ENCODE data around the gene CREB3L2.

CREB3L2 gene

DNA sequence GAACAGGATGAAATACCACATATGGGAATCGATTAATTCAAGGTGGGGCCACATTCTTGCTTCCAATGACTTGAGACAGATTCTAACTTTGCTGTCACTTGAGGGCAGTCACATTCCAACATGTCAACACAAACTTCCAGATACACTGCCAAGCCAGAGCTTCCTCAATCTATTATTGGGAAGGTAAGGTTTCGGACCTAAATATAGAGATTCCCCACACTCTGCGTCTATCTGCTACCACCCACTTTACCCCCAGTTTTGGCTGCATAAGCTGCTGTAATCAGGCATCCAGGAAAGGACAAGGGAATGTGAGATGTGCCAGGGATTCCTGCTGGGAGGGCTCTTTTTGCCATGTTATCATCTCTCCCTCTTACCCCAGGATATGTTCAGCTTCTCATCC is 134.6 kb downstream of the CREB3L2 start:
- peaks cover 10% of the 10 kb centered on the region; the same call in 1 of the 2 replicates for H3K9me3 ChIP-seq (ENCODE audit: control insufficient read depth, insufficient read depth, low read depth, low read length)
- no peaks in the 10 kb centered on the region for H3K4me1 ChIP-seq (ENCODE audit: control insufficient read depth, insufficient read depth, low read length)
- no peak overlapping the region for H3K4me3 ChIP-seq (ENCODE audit: low read depth, low read length)
- H3K27ac ChIP-seq (ENCODE audit: low read depth, low read length), result no peak overlapping the region
- H3K36me3 ChIP-seq (ENCODE audit: control insufficient read depth, insufficient read depth, low read length), result peaks cover 50% of the 10 kb centered on the region
- H3K27me3 ChIP-seq (ENCODE audit: control insufficient read depth, insufficient read depth, low read length), result no peaks in the 10 kb centered on the region
- H3K9ac ChIP-seq (ENCODE audit: low read length), result no peak overlapping the region

GRCh38 chr7:137865764-137866163 is 136.1 kb downstream of the CREB3L2 start:
- peaks cover 47% of the 10 kb centered on the region for H3K36me3 ChIP-seq (ENCODE audit: control insufficient read depth, insufficient read depth, low read length)
- no peak overlapping the region for H3K27ac ChIP-seq (ENCODE audit: low read depth, low read length)
- no peaks in the 10 kb centered on the region for H3K27me3 ChIP-seq (ENCODE audit: control insufficient read depth, insufficient read depth, low read length)
- H3K9ac ChIP-seq (ENCODE audit: low read length), result no peak overlapping the region
- no peaks in the 10 kb centered on the region for H3K4me1 ChIP-seq (ENCODE audit: control insufficient read depth, insufficient read depth, low read length)
- peaks cover 10% of the 10 kb centered on the region; the same call in 1 of the 2 replicates for H3K9me3 ChIP-seq (ENCODE audit: control insufficient read depth, insufficient read depth, low read depth, low read length)
- H3K4me3 ChIP-seq (ENCODE audit: low read depth, low read length), result no peak overlapping the region

DNA sequence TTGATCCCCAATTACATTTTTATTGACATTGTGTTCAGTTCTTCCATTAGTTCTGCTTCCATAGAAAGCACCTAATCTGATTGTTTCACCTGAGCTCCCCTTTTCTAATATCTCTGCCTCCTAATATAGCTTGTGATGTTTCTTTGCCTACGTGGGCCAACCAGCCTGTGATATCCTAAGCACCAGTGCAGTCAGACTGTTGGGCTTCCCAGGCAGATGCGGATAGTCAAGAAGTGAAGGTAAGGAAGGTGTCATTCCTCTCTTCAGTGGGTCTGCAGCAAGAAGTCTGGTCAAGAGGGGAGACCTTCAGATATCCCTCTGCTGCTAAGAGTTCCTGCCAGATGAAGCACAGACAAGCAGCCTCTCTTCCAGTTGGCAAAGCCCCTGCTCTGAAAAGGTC is 138.9 kb downstream of the CREB3L2 start:
- Histone ChIP-seq H3K4me3 (ENCODE audit: low read depth, low read length) (no peak overlapping the region), H3K27me3 (ENCODE audit: control insufficient read depth, insufficient read depth, low read length) (no peaks in the 10 kb centered on the region), H3K4me1 (ENCODE audit: control insufficient read depth, insufficient read depth, low read length) (no peaks in the 10 kb centered on the region), H3K9me3 (ENCODE audit: control insufficient read depth, insufficient read depth, low read depth, low read length) (peaks cover 7% of the 10 kb centered on the region; the same call in 1 of the 2 replicates), H3K9ac (ENCODE audit: low read length) (no peak overlapping the region), H3K27ac (ENCODE audit: low read depth, low read length) (no peak overlapping the region), H3K36me3 (ENCODE audit: control insufficient read depth, insufficient read depth, low read length) (peaks cover 47% of the 10 kb centered on the region)

GRCh38 chr7:137862358-137862757 is 139.5 kb downstream of the CREB3L2 start:
- peaks cover 42% of the 10 kb centered on the region for H3K36me3 ChIP-seq (ENCODE audit: control insufficient read depth, insufficient read depth, low read length)
- H3K4me3 ChIP-seq (ENCODE audit: low read depth, low read length), result no peak overlapping the region
- no peak overlapping the region for H3K27ac ChIP-seq (ENCODE audit: low read depth, low read length)
- H3K4me1 ChIP-seq (ENCODE audit: control insufficient read depth, insufficient read depth, low read length), result no peaks in the 10 kb centered on the region
- peaks cover 7% of the 10 kb centered on the region; the same call in 1 of the 2 replicates for H3K9me3 ChIP-seq (ENCODE audit: control insufficient read depth, insufficient read depth, low read depth, low read length)
- no peaks in the 10 kb centered on the region for H3K27me3 ChIP-seq (ENCODE audit: control insufficient read depth, insufficient read depth, low read length)
- no peak overlapping the region for H3K9ac ChIP-seq (ENCODE audit: low read length)

GRCh38 chr7:137860542-137860941 is 141.3 kb downstream of the CREB3L2 start:
- no peak overlapping the region for H3K4me3 ChIP-seq (ENCODE audit: low read depth, low read length)
- H3K36me3 ChIP-seq (ENCODE audit: control insufficient read depth, insufficient read depth, low read length), result peaks cover 24% of the 10 kb centered on the region; the same call in 1 of the 2 replicates
- H3K27me3 ChIP-seq (ENCODE audit: control insufficient read depth, insufficient read depth, low read length), result no peaks in the 10 kb centered on the region
- no peak overlapping the region for H3K27ac ChIP-seq (ENCODE audit: low read depth, low read length)
- H3K9ac ChIP-seq (ENCODE audit: low read length), result no peak overlapping the region
- H3K4me1 ChIP-seq (ENCODE audit: control insufficient read depth, insufficient read depth, low read length), result no peaks in the 10 kb centered on the region
- no peaks in the 10 kb centered on the region for H3K9me3 ChIP-seq (ENCODE audit: control insufficient read depth, insufficient read depth, low read depth, low read length)

GRCh38 chr7:137853053-137853452 is 148.8 kb downstream of the CREB3L2 start:
- Histone ChIP-seq H3K27me3 (ENCODE audit: control insufficient read depth, insufficient read depth, low read length) (peaks cover 22% of the 10 kb centered on the region), H3K36me3 (ENCODE audit: control insufficient read depth, insufficient read depth, low read length) (no peaks in the 10 kb centered on the region), H3K9me3 (ENCODE audit: control insufficient read depth, insufficient read depth, low read depth, low read length) (no peaks in the 10 kb centered on the region), H3K4me1 (ENCODE audit: control insufficient read depth, insufficient read depth, low read length) (no peaks in the 10 kb centered on the region), H3K9ac (ENCODE audit: low read length) (no peak overlapping the region), H3K27ac (ENCODE audit: low read depth, low read length) (no peak overlapping the region), H3K4me3 (ENCODE audit: low read depth, low read length) (no peak overlapping the region)

GRCh38 chr7:137852108-137852507 is 149.8 kb downstream of the CREB3L2 start:
- H3K27me3 ChIP-seq (ENCODE audit: control insufficient read depth, insufficient read depth, low read length), result peaks cover 31% of the 10 kb centered on the region
- no peak overlapping the region for H3K27ac ChIP-seq (ENCODE audit: low read depth, low read length)
- no peak overlapping the region for H3K4me3 ChIP-seq (ENCODE audit: low read depth, low read length)
- H3K9me3 ChIP-seq (ENCODE audit: control insufficient read depth, insufficient read depth, low read depth, low read length), result no peaks in the 10 kb centered on the region
- H3K9ac ChIP-seq (ENCODE audit: low read length), result no peak overlapping the region
- H3K4me1 ChIP-seq (ENCODE audit: control insufficient read depth, insufficient read depth, low read length), result peaks cover 4% of the 10 kb centered on the region; the same call in 1 of the 2 replicates
- H3K36me3 ChIP-seq (ENCODE audit: control insufficient read depth, insufficient read depth, low read length), result no peaks in the 10 kb centered on the region

DNA sequence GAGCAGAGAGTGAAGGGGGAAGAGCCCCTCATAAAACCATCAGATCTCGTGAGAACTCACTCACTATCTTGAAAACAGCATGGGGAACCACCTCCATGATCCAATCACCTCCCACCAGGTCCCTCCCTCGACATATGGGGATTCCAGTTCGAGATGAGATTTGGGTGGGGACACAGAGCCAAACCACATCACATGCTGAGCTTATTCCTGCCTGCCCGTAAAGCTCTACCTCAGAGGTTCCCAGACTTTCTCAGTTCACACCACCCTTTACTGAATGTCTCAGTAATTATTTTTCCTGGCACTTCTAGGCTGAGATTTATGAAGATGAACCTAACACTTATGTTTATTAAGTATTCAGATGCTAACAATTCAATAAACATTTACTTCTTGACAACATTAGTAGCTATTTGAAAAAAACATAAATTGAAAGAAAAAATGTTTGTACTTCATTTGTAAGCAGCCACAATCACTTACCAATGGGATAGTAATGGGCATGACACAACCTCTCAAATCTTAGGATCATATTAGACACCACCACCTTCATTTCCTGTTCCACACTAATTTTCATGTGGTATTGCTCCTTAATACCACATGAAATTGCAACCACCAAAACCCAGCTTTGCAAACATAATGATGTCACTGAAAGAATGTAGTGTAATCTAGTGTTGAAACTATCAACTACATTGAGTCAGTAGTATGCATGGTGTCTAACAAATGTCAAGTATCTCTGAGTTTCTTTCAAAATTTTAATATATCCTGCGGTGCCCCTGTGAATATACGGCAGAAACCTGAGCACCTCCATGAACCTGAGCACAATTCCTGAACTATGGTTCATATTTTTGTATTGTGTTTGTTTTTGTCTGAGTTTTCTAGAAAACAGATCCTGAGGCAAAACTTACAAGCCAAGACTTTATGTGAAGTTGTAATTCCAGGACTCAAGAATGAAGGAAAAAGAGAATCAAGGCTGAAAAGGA is 150.6 kb downstream of the CREB3L2 start:
- no peak overlapping the region for H3K27ac ChIP-seq (ENCODE audit: low read depth, low read length)
- no peak overlapping the region for H3K4me3 ChIP-seq (ENCODE audit: low read depth, low read length)
- no peaks in the 10 kb centered on the region for H3K36me3 ChIP-seq (ENCODE audit: control insufficient read depth, insufficient read depth, low read length)
- no peak overlapping the region for H3K9ac ChIP-seq (ENCODE audit: low read length)
- peaks cover 4% of the 10 kb centered on the region; the same call in 1 of the 2 replicates for H3K4me1 ChIP-seq (ENCODE audit: control insufficient read depth, insufficient read depth, low read length)
- H3K9me3 ChIP-seq (ENCODE audit: control insufficient read depth, insufficient read depth, low read depth, low read length), result no peaks in the 10 kb centered on the region
- H3K27me3 ChIP-seq (ENCODE audit: control insufficient read depth, insufficient read depth, low read length), result peaks cover 39% of the 10 kb centered on the region

DNA sequence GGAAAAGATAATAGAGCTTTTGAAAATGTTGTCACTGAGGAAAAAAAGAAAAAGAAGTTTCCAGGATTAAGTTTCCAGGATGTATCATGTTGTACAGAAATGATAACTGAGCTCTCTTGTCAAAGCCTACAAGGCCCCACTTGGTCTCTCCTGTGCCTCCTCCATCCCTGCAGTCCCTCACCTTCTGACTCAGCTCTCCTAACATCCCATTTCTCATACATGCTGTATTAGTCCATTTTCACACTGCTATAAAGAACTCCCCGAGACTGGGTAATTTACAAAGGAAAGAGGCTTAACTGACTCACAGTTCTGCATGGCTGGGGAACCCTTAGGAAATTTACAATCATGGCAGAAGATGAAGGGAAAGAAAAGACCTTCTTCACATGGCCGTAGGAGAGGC is 151.3 kb downstream of the CREB3L2 start:
- Histone ChIP-seq H3K27me3 (ENCODE audit: control insufficient read depth, insufficient read depth, low read length) (peaks cover 46% of the 10 kb centered on the region), H3K4me1 (ENCODE audit: control insufficient read depth, insufficient read depth, low read length) (peaks cover 9% of the 10 kb centered on the region), H3K9ac (ENCODE audit: low read length) (no peak overlapping the region), H3K9me3 (ENCODE audit: control insufficient read depth, insufficient read depth, low read depth, low read length) (no peaks in the 10 kb centered on the region), H3K4me3 (ENCODE audit: low read depth, low read length) (no peak overlapping the region), H3K36me3 (ENCODE audit: control insufficient read depth, insufficient read depth, low read length) (no peaks in the 10 kb centered on the region), H3K27ac (ENCODE audit: low read depth, low read length) (no peak overlapping the region)

- H3K27me3 ChIP-seq (ENCODE audit: control insufficient read depth, insufficient read depth, low read length), result peaks cover 65% of the 10 kb centered on the region
- H3K4me1 ChIP-seq (ENCODE audit: control insufficient read depth, insufficient read depth, low read length), result peaks cover 13% of the 10 kb centered on the region
- H3K9me3 ChIP-seq (ENCODE audit: control insufficient read depth, insufficient read depth, low read depth, low read length), result no peaks in the 10 kb centered on the region
- no peak overlapping the region for H3K9ac ChIP-seq (ENCODE audit: low read length)
- H3K27ac ChIP-seq (ENCODE audit: low read depth, low read length), result no peak overlapping the region
- no peak overlapping the region for H3K4me3 ChIP-seq (ENCODE audit: low read depth, low read length)
- no peaks in the 10 kb centered on the region for H3K36me3 ChIP-seq (ENCODE audit: control insufficient read depth, insufficient read depth, low read length)
These were observed 153.8 kb downstream of the CREB3L2 start for GRCh38 chr7:137848095-137848494.

GRCh38 chr7:137847568-137848050 is 154.3 kb downstream of the CREB3L2 start:
- no peaks in the 10 kb centered on the region for H3K36me3 ChIP-seq (ENCODE audit: control insufficient read depth, insufficient read depth, low read length)
- H3K27me3 ChIP-seq (ENCODE audit: control insufficient read depth, insufficient read depth, low read length), result peaks cover 65% of the 10 kb centered on the region
- no peaks in the 10 kb centered on the region for H3K9me3 ChIP-seq (ENCODE audit: control insufficient read depth, insufficient read depth, low read depth, low read length)
- peak overlapping the region; percentile 36 for H3K9ac ChIP-seq (ENCODE audit: low read length)
- H3K27ac ChIP-seq (ENCODE audit: low read depth, low read length), result no peak overlapping the region
- H3K4me3 ChIP-seq (ENCODE audit: low read depth, low read length), result peak overlapping the region; percentile 74
- peaks cover 13% of the 10 kb centered on the region for H3K4me1 ChIP-seq (ENCODE audit: control insufficient read depth, insufficient read depth, low read length)

Measured in HUES6 (cell line).